Renal cortex interstitium (tissue), 11 donors: ENCODE measurements around the gene TNS3. TPM values are rescaled to one million over a fixed set of nuclear protein-coding genes. Genes with fewer than 3 reads are reported as not detected.
A peak's percentile ranks its signal among the peaks of the same experiment; 100 is the strongest.
"Not testable (repeated sequence)": the region's sequence is repeated elsewhere in the genome, so short reads cannot be mapped to it uniquely, and the experiment has no call there.

ENCODE experiments used
- DNase-seq, 11 donors: peaks; one replicate each; pipeline ENCODE4 v3.0.0-alpha.2; 2013; ENCODE audit warnings: low read depth in 9 of 11, low spot score in 4 of 11; ENCODE audit errors: extremely low read depth in 1 of 11
- polyA plus RNA-seq, 3 donors: library from polyadenylated mRNA; unstranded; fragments of 120-200 nt; gene quantifications; one replicate each; pipeline ENCODE4 v1.2.1, GENCODE V29; 2013; ENCODE audit not compliant: insufficient read length in 3 of 3

TNS3 gene
- polyA plus RNA-seq, 3 donors, result 88.3 to 97.2 (median 88.6) TPM

DNA sequence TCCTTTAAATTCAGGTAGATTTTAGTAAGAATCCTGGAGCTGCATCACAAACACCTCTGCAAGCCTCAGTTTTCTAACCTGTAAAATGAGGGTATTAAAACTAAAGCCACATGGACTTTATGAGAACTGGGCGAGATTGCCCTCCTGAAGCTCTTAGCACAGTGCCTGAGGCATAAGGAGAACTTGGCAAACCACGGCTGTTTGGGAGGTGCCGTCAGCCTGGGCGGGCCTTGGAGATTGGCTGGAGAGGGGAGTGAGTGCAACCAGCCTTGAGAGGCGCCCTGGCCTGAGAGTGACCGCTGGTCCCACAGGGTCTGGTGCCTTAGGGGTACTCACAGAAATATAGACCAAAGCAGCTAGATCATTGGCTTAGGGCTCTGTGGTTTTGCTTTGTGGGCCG lies 5.4 kb upstream of the TNS3 start:
- DNase-seq, result no peak

DNA sequence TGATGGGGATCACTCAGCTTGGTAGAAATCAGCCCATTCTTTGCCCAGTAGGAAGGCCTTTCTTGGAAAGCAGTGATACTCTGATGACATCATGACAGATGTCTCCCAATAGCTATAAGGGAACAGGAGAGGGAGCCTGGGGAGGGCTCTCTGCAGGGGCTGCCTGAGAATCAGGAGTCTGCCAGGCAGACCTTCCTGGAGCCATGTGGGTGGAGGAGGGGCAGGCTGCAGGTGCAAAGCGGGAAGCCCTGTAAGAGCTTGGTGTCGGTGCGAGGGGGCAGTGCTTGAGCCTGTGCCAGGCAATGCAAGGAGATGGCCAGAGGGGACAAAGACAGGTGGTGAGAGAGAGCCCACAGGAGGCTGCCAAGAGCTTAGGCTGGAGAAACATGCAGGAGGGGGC lies 5.0 kb upstream of the TNS3 start:
- DNase-seq, result no peak

GRCh38 chr7:47586161-47586670 lies 4.3 kb upstream of the TNS3 start:
- not testable (repeated sequence) for DNase-seq

DNA sequence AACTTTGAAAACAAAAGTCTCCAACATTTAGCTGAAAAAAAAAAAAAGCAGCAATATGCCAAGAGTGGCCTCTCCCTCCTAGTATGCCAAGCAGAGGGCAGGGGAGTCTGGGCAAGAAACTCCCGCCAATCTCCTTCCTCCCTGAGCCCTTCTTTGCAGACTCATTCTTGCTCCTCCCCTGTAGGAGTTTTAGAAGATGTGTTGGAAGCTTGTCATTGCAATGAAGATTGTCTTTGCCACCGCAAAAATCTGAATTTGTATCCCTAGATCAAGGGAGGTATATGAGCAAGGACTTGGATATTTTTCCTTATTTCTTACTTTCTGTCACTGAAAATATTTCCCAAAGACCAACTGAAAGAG lies 2.6 kb upstream of the TNS3 start:
- DNase-seq, result no peak

GRCh38 chr7:47583739-47584535 lies 2.0 kb upstream of the TNS3 start:
- no peak for DNase-seq

- no peak for DNase-seq
These were observed 1.1 kb upstream of the TNS3 start for GRCh38 chr7:47582764-47583738.

GRCh38 chr7:47581438-47581803 lies 490 bp downstream of the TNS3 start:
- DNase-seq, result no peak

GRCh38 chr7:47580811-47581331 lies 1.0 kb downstream of the TNS3 start:
- DNase-seq, result no peak

DNA sequence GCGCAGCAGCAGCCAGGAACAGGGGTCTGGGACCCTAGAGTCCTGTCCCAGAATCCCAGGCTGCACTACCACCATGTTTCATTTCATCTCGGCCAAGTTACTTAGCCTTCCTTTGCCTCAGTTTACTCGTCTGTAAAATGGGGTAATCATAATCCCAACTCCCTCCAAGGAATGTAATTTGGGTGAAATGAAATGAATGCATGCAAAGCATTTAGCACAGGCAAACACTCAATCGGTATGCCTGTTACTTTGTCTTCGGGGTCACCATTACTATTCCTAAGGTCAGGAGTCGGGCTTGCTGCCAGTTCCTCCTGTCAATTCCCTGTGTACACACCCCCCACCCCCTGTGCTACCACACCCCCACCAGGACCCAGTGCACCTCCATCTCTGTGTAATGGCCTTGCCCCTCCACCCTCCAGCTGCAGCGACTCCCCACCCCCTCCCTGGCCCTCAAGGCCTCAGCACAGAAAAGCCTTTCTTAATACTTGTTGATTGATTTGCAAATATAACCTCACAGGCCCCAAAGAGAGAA lies 1.7 kb downstream of the TNS3 start:
- DNase-seq, result no peak

DNA sequence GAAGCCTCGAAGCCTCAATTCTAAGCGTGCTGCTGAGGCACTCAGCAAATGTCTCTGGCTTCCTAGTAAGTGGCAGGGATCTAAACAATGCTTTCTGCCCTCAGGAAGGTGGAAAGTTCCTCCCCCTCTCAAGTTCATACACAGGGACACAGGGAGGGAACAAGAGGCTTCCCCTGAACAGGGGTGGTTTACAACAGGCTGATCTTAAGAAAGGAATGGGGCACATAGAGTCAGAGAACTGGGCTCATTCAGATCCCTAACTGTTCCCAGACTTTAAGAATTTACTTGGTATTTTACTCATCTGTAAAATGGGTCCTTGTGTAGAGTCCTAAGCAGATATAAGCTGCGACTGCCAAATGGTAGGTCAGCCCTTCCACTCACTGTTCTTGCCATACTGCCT lies 2.5 kb downstream of the TNS3 start:
- no peak for DNase-seq

DNA sequence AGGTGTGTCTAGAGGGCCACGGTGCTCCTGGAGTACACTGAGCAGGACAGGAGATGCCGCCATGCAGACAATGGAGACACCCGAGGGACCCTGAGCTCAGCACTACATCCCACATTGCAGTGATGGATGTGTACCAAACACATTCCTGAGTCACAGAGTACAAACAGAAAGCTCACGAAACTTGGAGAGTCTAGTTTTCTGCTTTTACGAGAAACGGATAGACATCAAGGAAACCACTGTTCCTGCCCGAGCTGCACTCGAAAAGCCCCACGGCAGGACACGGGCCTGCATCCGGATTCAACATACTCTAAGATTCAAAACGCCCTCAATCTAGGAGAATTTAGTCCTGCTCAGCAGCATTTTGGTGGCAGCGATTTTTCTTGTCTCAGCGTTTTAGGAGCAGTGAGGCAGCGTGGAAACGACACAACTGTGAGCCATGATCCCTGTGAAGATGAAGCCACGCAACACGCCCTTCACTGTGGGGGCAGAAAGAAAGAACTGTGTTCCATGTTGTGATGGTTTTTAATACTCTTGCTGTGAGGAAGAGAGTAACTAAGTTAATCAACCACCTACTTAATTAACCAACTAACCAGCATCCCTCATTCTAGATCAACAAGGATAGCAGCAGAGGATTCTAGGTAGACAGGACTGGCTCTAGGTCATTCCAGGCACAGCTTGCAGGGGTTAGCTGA lies 3.2 kb downstream of the TNS3 start:
- no peak for DNase-seq

- no peak for DNase-seq
These were observed 4.5 kb downstream of the TNS3 start for GRCh38 chr7:47577321-47577919.

DNA sequence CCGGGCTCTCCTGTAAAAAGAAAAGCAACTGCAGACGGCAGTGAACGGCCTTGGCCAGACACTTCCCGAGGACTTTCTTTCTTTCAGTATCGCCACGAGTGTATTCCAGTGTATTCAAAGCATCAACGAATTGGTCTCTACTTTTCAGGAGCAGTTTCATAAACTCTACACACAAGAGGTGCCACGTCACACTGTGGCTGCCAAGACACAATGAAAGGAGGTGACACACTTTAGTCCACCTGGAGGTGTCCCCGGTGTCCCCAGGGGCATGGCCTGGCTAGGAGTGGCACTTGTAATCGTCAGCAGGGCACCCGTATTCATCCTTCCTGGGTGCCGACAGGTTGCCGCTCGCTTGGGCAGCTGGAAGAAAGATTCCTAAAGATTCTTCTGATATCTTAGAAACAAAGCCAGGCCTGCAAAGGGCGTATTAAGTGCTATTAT lies 5.0 kb downstream of the TNS3 start:
- DNase-seq, result no peak

DNA sequence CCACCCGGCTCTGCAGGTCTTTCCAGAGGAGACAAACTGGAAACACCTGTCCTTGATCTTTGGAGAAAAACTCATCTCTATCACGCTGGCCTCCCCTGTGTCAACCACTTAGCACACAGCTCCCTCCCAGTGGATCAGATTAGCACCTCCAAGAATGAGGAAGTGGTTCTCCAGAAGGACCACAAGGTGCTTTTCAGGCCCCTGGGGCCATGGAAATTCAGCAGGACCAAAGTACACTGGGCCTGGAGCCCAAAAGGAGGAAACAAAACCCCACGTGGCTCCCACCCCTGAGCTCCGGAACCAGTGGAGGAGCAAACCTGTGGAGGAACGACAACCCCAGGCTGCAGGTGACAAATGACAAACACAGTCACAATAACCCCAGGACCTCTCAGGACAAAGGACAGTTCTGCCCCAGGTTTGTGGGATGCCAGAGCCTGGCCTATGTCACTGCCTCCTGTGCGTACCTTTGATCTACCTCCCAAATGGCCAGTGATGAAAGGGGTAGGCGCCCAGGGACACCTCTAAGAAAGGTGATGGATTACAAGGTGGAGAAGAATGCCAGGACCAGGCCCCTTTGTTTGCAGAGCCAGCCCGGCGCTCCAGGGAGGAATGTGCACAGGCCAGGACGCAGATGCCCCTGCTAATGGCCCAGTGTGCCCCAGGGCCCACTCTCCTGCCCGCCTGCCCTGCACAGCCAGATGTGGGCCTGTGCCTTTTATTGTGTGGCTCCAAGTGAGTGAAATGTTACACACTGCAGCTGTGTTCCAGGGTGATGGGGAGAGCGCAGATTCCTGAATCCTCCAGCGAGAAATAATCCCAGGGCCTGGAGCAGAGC lies 5.7 kb downstream of the TNS3 start:
- DNase-seq, result no peak

DNA sequence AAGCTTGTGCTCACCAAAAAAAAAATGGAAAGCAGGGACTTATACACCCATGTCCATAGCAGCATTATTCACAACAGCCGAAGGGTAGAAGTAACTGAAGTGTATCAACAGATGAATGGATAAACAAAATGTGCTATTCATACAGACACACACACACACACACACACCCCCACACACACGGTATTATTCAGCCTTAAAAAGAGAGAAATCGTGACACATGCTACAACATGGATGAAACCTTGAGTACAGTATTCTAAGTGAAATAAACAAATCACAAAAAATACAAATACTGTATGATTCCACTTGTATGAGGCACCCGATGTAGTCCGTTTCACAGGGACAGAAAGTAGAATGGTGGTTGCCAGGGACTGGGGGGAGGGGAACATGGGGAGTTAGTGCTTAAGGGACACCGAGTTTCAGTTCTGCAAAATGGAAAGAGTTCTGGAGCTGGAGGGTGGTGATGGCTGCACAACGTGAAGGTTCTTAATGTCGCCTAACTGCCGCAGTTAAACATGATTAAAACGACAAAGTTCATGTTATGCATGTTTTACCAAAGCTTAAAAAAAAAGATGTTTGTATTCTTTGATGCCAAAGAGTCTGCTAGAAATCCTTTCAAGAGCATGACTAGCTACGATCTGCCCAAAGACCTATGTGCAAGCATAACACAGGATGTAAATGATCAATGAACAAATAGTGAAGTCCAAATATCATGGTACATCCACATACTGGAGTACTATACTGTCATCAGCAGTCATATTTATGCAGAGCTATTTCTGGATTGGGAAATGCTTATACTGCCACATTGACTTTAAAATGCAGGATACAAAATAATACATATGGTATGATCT lies 7.2 kb downstream of the TNS3 start:
- no peak for DNase-seq

- peak in 4 of 11 donors; percentile 49 to 78 (median 64) for DNase-seq
These were observed 8.0 kb downstream of the TNS3 start for GRCh38 chr7:47573758-47574481.
